HCT116 (cell line): ENCODE results near the gene RNF111.

ENCODE experiments used
- CTCF ChIP-seq, 3 experiments: fragments of 200-600 bp in 1 of 3; sonication (generic) in 1 of 3; IDR thresholded peaks in 2 of 3; conservative IDR thresholded peaks in 1 of 3; 2 replicates each; pipeline ENCODE4 v1.5.1; 2012 to 2017; ENCODE audit warnings: low read depth in 2 of 3, low read length in 2 of 3, antibody characterized with exemption in 1 of 3, borderline replicate concordance in 1 of 3, control low read depth in 1 of 3, mild to moderate bottlenecking in 1 of 3, mixed read lengths in 1 of 3, mixed run types in 1 of 3, moderate library complexity in 1 of 3; ENCODE audit not compliant: insufficient read depth in 1 of 3
- ELF1 ChIP-seq: IDR thresholded peaks from 2 replicates; pipeline ENCODE4 v1.6.1; 2012; ENCODE audit warnings: low read depth, borderline replicate concordance
- EZH2 ChIP-seq: fragments of 200-600 bp; sonication (generic); IDR thresholded peaks from 2 replicates; pipeline ENCODE4 v1.6.1; 2017; ENCODE audit warnings: antibody characterized with exemption, mixed run types
- EZH2phosphoT487 ChIP-seq: fragments of 200-600 bp; IDR thresholded peaks from 2 replicates; pipeline ENCODE4 v1.6.1; 2018; ENCODE audit warnings: antibody characterized with exemption, borderline replicate concordance
- MAX ChIP-seq: IDR thresholded peaks from 2 replicates; pipeline ENCODE4 v1.6.1; 2012
- POLR2A ChIP-seq: IDR thresholded peaks from 2 replicates; pipeline ENCODE4 v1.7.0; 2011; ENCODE audit warnings: borderline replicate concordance; ENCODE audit not compliant: insufficient read depth, insufficient read length; ENCODE audit errors: extremely low read depth
- POLR2AphosphoS5 ChIP-seq: IDR thresholded peaks from 2 replicates; pipeline ENCODE4 v1.6.1; 2011; ENCODE audit warnings: mild to moderate bottlenecking, low read depth, low read length, moderate library complexity
- RAD21 ChIP-seq: IDR thresholded peaks from 2 replicates; pipeline ENCODE4 v1.6.1; 2012; ENCODE audit warnings: low read depth, mild to moderate bottlenecking
- SP1 ChIP-seq: IDR thresholded peaks from 2 replicates; pipeline ENCODE4 v1.6.1; 2012; ENCODE audit warnings: low read depth
- YY1 ChIP-seq: IDR thresholded peaks from 2 replicates; pipeline ENCODE4 v1.6.1; 2011; ENCODE audit warnings: low read length, low read depth, moderate library complexity, mild to moderate bottlenecking; ENCODE audit not compliant: insufficient replicate concordance; ENCODE audit errors: extremely low read depth
- ZBTB33 ChIP-seq: IDR thresholded peaks from 2 replicates; pipeline ENCODE4 v1.6.1; 2011; ENCODE audit warnings: mild to moderate bottlenecking, low read length, moderate library complexity; ENCODE audit not compliant: insufficient replicate concordance; ENCODE audit errors: extremely low read depth
- ZFX ChIP-seq: fragments of 450-650 bp; IDR thresholded peaks from 2 replicates; pipeline ENCODE4 v1.6.1; 2017
- ZNF274 ChIP-seq: fragments of 200-500 bp; sonication (Bioruptor generic); IDR thresholded peaks from 2 replicates; pipeline ENCODE4 v1.6.1; 2014; ENCODE audit warnings: mild to moderate bottlenecking, low read depth, low read length, inconsistent platforms

- no peak for TF ChIP-seq CTCF (IDR thresholded peaks at IDR 0.05 in 2 of 3, conservative IDR thresholded peaks at IDR 0.05 in 1 of 3; ENCODE audit: borderline replicate concordance in 1 of 3, insufficient read depth in 1 of 3, low read depth in 2 of 3, low read length in 2 of 3)
- no peak for TF ChIP-seq POLR2A
- TF ChIP-seq SP1 = no peak
- no peak for TF ChIP-seq POLR2AphosphoS5
- no peak for TF ChIP-seq ZNF274
- no peak for TF ChIP-seq ELF1
- no peak for TF ChIP-seq ZFX
- no peak for TF ChIP-seq RAD21
- TF ChIP-seq MAX = no peak
- TF ChIP-seq EZH2 = no peak
- TF ChIP-seq EZH2phosphoT487 = no peak
- no peak for TF ChIP-seq YY1
- TF ChIP-seq ZBTB33 = no peak
These were observed 123.8 kb downstream of the RNF111 start for GRCh38 chr15:59111251-59111650.
